Measurements from ENCODE around the gene BSCL2.
"Not testable (repeated sequence)": the region's sequence is repeated elsewhere in the genome, so short reads cannot be mapped to it uniquely, and the experiment has no call there.

BSCL2 gene

GRCh38 chr11:62652161-62653006 is 54.8 kb downstream of the BSCL2 start:
- peak in 1 of 2 experiments; percentile 32 for DNase-seq

GRCh38 chr11:62650283-62650682 is 56.9 kb downstream of the BSCL2 start:
- DNase-seq = not testable (repeated sequence)

GRCh38 chr11:62649486-62649885 is 57.7 kb downstream of the BSCL2 start:
- DNase-seq = no peak

GRCh38 chr11:62648967-62649364 is 58.3 kb downstream of the BSCL2 start:
- no peak for DNase-seq

- DNase-seq = no peak
These were observed 58.8 kb downstream of the BSCL2 start for GRCh38 chr11:62648185-62648966.

- no peak for DNase-seq
These were observed 59.6 kb downstream of the BSCL2 start for GRCh38 chr11:62647609-62648005.

- no peak for DNase-seq
These were observed 60.2 kb downstream of the BSCL2 start for GRCh38 chr11:62646825-62647608.

- DNase-seq = peak; percentile 100
These were observed 61.0 kb downstream of the BSCL2 start, which contains the start of gene GANAB for GRCh38 chr11:62645946-62646824. GANAB (minus strand) TSS chr11:62646613; CDS start chr11:62646599, 14 bp downstream.

GRCh38 chr11:62645671-62645945 is 61.6 kb downstream of the BSCL2 start:
- DNase-seq = no peak

- DNase-seq = no peak
These were observed 63.0 kb downstream of the BSCL2 start for GRCh38 chr11:62644220-62644619.
